ENCODE results near the gene TDRD7.

- no peak for TF ChIP-seq EZH2 (IDR thresholded peaks at IDR 0.05; ENCODE audit: borderline replicate concordance, low read depth, low read length, poor library complexity, severe bottlenecking)
- TF ChIP-seq CTCF (conservative IDR thresholded peaks at IDR 0.05; ENCODE audit: low read depth, low read length), result no peak
These were observed 123.9 kb downstream of the TDRD7 start for GRCh38 chr9:97535771-97536170.

All from A673 (cell line).